ENCODE data around the gene ELFN1.

DNA sequence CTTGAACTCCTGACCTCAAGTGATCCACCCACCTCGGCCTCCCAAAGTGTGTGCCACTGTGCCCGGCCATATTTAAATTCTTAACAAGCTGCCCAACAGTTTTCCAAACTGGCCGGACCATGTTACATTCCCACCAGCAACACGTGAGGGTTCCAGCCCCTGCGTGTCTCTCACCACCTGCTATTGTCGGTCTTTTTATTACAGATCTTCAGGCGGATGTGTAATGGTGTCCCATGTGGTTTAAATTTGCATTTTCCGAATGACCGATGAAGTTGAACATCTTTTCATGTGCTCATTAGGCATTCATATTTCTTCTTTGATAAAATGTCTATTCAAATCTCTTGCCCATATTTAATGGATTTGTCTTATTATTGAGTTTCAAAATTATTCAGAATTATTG lies 11.5 kb downstream of the ELFN1 start:
- TF ChIP-seq, protein P1, sequence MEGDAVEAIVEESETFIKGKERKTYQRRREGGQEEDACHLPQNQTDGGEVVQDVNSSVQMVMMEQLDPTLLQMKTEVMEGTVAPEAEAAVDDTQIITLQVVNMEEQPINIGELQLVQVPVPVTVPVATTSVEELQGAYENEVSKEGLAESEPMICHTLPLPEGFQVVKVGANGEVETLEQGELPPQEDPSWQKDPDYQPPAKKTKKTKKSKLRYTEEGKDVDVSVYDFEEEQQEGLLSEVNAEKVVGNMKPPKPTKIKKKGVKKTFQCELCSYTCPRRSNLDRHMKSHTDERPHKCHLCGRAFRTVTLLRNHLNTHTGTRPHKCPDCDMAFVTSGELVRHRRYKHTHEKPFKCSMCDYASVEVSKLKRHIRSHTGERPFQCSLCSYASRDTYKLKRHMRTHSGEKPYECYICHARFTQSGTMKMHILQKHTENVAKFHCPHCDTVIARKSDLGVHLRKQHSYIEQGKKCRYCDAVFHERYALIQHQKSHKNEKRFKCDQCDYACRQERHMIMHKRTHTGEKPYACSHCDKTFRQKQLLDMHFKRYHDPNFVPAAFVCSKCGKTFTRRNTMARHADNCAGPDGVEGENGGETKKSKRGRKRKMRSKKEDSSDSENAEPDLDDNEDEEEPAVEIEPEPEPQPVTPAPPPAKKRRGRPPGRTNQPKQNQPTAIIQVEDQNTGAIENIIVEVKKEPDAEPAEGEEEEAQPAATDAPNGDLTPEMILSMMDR (IDR thresholded peaks at IDR 0.05) = no peak
- TF ChIP-seq POLR2A (IDR thresholded peaks at IDR 0.05) = no peak

Measured in esophagus squamous epithelium (tissue), 4 donors.